GM12878 (cell line): ENCODE results near the gene HS1BP3. TPM values are rescaled to one million over a fixed set of nuclear protein-coding genes. Genes with fewer than 3 reads are reported as not detected.

Experiments used
- ATAC-seq: fragments of 200-7000 bp; cut with Tn5 transposase; 3 replicates; pipeline ENCODE4 v1.9.1; 2020; ENCODE audit warnings: mild to moderate bottlenecking, moderate library complexity
- BruUV-seq: library from RNA; stranded (reverse); fragments of 400-500 nt; replicated peaks from 2 replicates; lab custom pipeline; 2021; lab: Mats Ljungman, UMichigan
- CTCF ChIA-PET: fragments of 300-600 bp; sonication (Branson Sonifier 250); formaldehyde crosslinking; extraction: SDS; loops from one replicate; lab custom pipeline; 2021; ENCODE audit warnings: inconsistent platforms; lab: Yijun Ruan, JAX
- POLR2A ChIA-PET: fragments of 350-600 bp; formaldehyde crosslinking; extraction: SDS; loops from one replicate; lab custom pipeline; 2021; ENCODE audit warnings: inconsistent platforms; lab: Charles Lee
- RAD21 ChIA-PET: fragments of 300-600 bp; sonication (Branson Sonifier 250); formaldehyde crosslinking; loops from one replicate; lab custom pipeline; 2023; ENCODE audit warnings: antibody characterized with exemption; ENCODE audit not compliant: unreplicated experiment; lab: Charles Lee
- SMC1A ChIA-PET: fragments of 300-600 bp; sonication (Branson Sonifier 250); formaldehyde crosslinking; loops from one replicate; lab custom pipeline; 2023; ENCODE audit not compliant: unreplicated experiment, uncharacterized antibody; lab: Charles Lee
- DNase-seq: peaks from one replicate; pipeline ENCODE4 v3.0.0-alpha.2; 2011; ENCODE audit warnings: low read depth, low spot score
- FAIRE-seq: peaks from 3 replicates; lab custom pipeline; 2011; peaks lifted over from hg19 to GRCh38; lab: Jason Lieb, UNC
- H2AFZ ChIP-seq: 2 replicates; pipeline ENCODE4 v1.6.0; 2011; ENCODE audit warnings: low read depth, low read length, control low read depth; ENCODE audit not compliant: control insufficient read depth
- H3K27ac ChIP-seq: 2 replicates; pipeline ENCODE4 v1.5.1; 2011; ENCODE audit warnings: control low read depth; ENCODE audit not compliant: control insufficient read depth, insufficient read depth
- H3K27me3 ChIP-seq, 2 experiments: replicated peaks in 1 of 2; 2 replicates each; pipeline versions ENCODE4 v1.6.0 to v1.6.1; 2011; ENCODE audit warnings: low read length in 1 of 2; ENCODE audit not compliant: control insufficient read depth in 2 of 2, insufficient read depth in 2 of 2
- H3K36me3 ChIP-seq, 2 experiments: 2 replicates each; pipeline ENCODE4 v1.5.1; 2011; ENCODE audit warnings: low read length in 1 of 2; ENCODE audit not compliant: control insufficient read depth in 2 of 2, insufficient read depth in 2 of 2
- H3K4me1 ChIP-seq: 2 replicates; pipeline ENCODE4 v1.6.1; 2011; ENCODE audit warnings: mild to moderate bottlenecking, low read length, moderate library complexity, mixed read lengths; ENCODE audit not compliant: control insufficient read depth, insufficient read depth
- H3K4me2 ChIP-seq: 2 replicates; pipeline ENCODE4 v1.6.0; 2011; ENCODE audit warnings: control low read depth; ENCODE audit not compliant: control insufficient read depth, insufficient read depth
- H3K4me3 ChIP-seq: fragments of 200-600 bp; sonication (generic); 2 replicates; pipeline ENCODE4 v1.5.1; 2016
- H3K79me2 ChIP-seq: 2 replicates; pipeline ENCODE4 v1.6.0; 2011; ENCODE audit warnings: low read length; ENCODE audit not compliant: control insufficient read depth, insufficient read depth
- H3K9ac ChIP-seq: 2 replicates; pipeline ENCODE4 v1.8.0; 2011; ENCODE audit warnings: low read length, control low read depth, mixed read lengths; ENCODE audit not compliant: control insufficient read depth, insufficient read depth
- H3K9me3 ChIP-seq: replicated peaks from 3 replicates; pipeline ENCODE4 v1.5.1; 2011; ENCODE audit warnings: mild to moderate bottlenecking, low read length; ENCODE audit not compliant: control insufficient read depth, insufficient read depth
- H4K20me1 ChIP-seq: 2 replicates; pipeline ENCODE4 v1.6.0; 2011; ENCODE audit not compliant: control insufficient read depth, insufficient read depth
- CTCF ChIP-seq, 3 experiments: IDR thresholded peaks in 2 of 3; conservative IDR thresholded peaks in 1 of 3; 2 replicates each; pipeline ENCODE4 v1.5.1; 2011; ENCODE audit warnings: low read depth in 3 of 3, low read length in 3 of 3, mild to moderate bottlenecking in 3 of 3, control low read depth in 2 of 3, moderate library complexity in 2 of 3, inconsistent platforms in 1 of 3, mixed read lengths in 1 of 3; ENCODE audit not compliant: control insufficient read depth in 2 of 3, insufficient read depth in 1 of 3; ENCODE audit errors: extremely low read depth in 1 of 3
- E2F8 ChIP-seq: fragments of 450-650 bp; IDR thresholded peaks from 2 replicates; pipeline ENCODE4 v1.6.1; 2018; ENCODE audit warnings: mild to moderate bottlenecking, low read depth, moderate library complexity; ENCODE audit not compliant: partially characterized antibody
- RAD21 ChIP-seq: IDR thresholded peaks from 2 replicates; pipeline ENCODE4 v1.6.1; 2011; ENCODE audit warnings: mild to moderate bottlenecking, low read depth, low read length, moderate library complexity; ENCODE audit not compliant: insufficient read depth
- SIN3A ChIP-seq: IDR thresholded peaks from 2 replicates; pipeline ENCODE4 v1.6.1; 2012; ENCODE audit warnings: low read depth, low read length, improper control_type of control experiment
- SP1 ChIP-seq: IDR thresholded peaks from one replicate; pipeline ENCODE4 v1.6.1; 2011; ENCODE audit warnings: low read depth, low read length
- WRNIP1 ChIP-seq: IDR thresholded peaks from 2 replicates; pipeline ENCODE4 v1.6.1; 2011; ENCODE audit warnings: low read depth, low read length, improper control_type of control experiment, borderline replicate concordance
- ZBTB4 ChIP-seq: fragments of 450-650 bp; formaldehyde crosslinking; IDR thresholded peaks from 2 replicates; pipeline ENCODE4 v1.4.0; 2022; ENCODE audit warnings: mild to moderate bottlenecking, moderate library complexity
- WGBS: methylation state at CpG from one replicate; pipeline ENCODE4 v1.1.6; 2016; ENCODE audit warnings: low lambda C conversion rate; ENCODE audit not compliant: insufficient replicate concordance, insufficient coverage; ENCODE audit errors: missing lambda C conversion rate; 5-methylcytosine and 5-hydroxymethylcytosine counted together
- in situ Hi-C: fragments of 300-500 bp; cut with MboI; formaldehyde crosslinking; loops from 9 replicates; pipeline ENCODE4 v1.14.3; 2018; ENCODE audit warnings: mixed read lengths
- intact Hi-C: fragments of 100-400 bp; cut with micrococcal nuclease; formaldehyde crosslinking; loops from one replicate; pipeline ENCODE4 v1.14.2; 2022; ENCODE audit not compliant: unreplicated experiment
- polyA plus RNA-seq, 11 experiments: library from polyadenylated mRNA; depleted of rRNA in 4 of 11; unstranded in 6 of 11; stranded (reverse) in 5 of 11; fragments of >200 nt; fragmentation: Nextera tagmentation in 4 of 11; fragmentation: Illumina TruSeq in 1 of 11; extraction: Ambion mirVana in 4 of 11; extraction: Trizol in 1 of 11; gene quantifications; 1 replicate in 1 of 11; 2 replicates in 10 of 11; pipeline versions ENCODE4 v1.2.1 to v1.2.3, GENCODE V29; 2011 to 2016; ENCODE audit warnings: inconsistent platforms in 2 of 11, missing spikeins in 2 of 11, low read depth in 1 of 11
- total RNA-seq, 4 experiments: library from RNA; depleted of rRNA in 3 of 4; stranded (reverse); fragments of >200 nt in 3 of 4; fragmentation: Illumina TruSeq in 1 of 4; extraction: Trizol in 1 of 4; gene quantifications; 2 replicates each; pipeline versions ENCODE4 v1.2.1 to v1.2.3, GENCODE V29; 2013 to 2021

Gene HS1BP3
- total and polyA plus RNA-seq, 10 of the 15 experiments (the other 5 are each of a cell fraction or from before 2014, with no cell fraction given): 0.47 to 7.2 (median 4.6) TPM

- no peak for TF ChIP-seq SIN3A
- TF ChIP-seq, all 136 proteins: peak for 0
These were observed 48.1 kb downstream of the HS1BP3 start (continued) for GRCh38 chr2:20602803-20603202.

- ChIA-PET SMC1A (interaction anchor here (0.9 to 3.1 kb wide), 4 partner anchors 8 to 154 kb away, joined by 3 to 8 read pairs (median 3); partner anchors contain the start of gene RHOB), RAD21 (interaction anchor here (1.1 kb wide), 1 partner anchor 154 kb away, joined by 3 read pairs; the partner anchor contains the start of gene RHOB), POLR2A (no interaction called here), CTCF (interaction anchor here (0.9 to 1.4 kb wide), 6 partner anchors 25 to 190 kb away, joined by 3 to 5 read pairs (median 4); partner anchors contain the start of gene RHOB)
- 40% methylated on average over 1 of the region's 1 CpG for WGBS
- H3K27ac ChIP-seq: no peak overlapping the region
- in situ Hi-C loops (no loop called here), intact Hi-C loops (no loop called here)
- BruUV-seq: no TSS peak
- DNase-seq (no peak), ATAC-seq (no peak), FAIRE-seq (no peak)
- no peaks in the 10 kb centered on the region; the same call in 2 of the 3 replicates for H3K9me3 ChIP-seq
- TF ChIP-seq RAD21 (peak; percentile 13; the same call in 1 of the 2 replicates), ZBTB4 (CRISPR knock-in tag) (no peak), WRNIP1 (no peak), E2F8 (no peak), SP1 (no peak), SIN3A (no peak), CTCF (IDR thresholded peaks at IDR 0.05 in 2 of 3, conservative IDR thresholded peaks at IDR 0.05 in 1 of 3; ENCODE audit: control insufficient read depth in 2 of 3, extremely low read depth in 1 of 3, insufficient read depth in 1 of 3, low read depth in 3 of 3, low read length in 3 of 3) (peak in 2 of 3 experiments; percentile 5 to 9; a peak in 1 of 6 replicates)
- H2AFZ ChIP-seq: no peak overlapping the region
- H4K20me1 ChIP-seq: no peaks in the 10 kb centered on the region
- no peak overlapping the region for H3K4me2 ChIP-seq
- H3K4me1 ChIP-seq: peaks cover 14% of the 10 kb centered on the region
- no peak overlapping the region for H3K9ac ChIP-seq
- H3K36me3 ChIP-seq: no peaks in the 10 kb centered on the region
- H3K4me3 ChIP-seq: no peak overlapping the region
- H3K79me2 ChIP-seq: no peaks in the 10 kb centered on the region
- no peaks in the 10 kb centered on the region for H3K27me3 ChIP-seq
These were observed 50.1 kb downstream of the HS1BP3 start for GRCh38 chr2:20600756-20601325.
